Ishikawa (cell line): ENCODE results near the gene LCNL1.

Source experiments
- CEBPB ChIP-seq: IDR thresholded peaks from 2 replicates; pipeline ENCODE4 v1.6.1; 2012
- CREB1 ChIP-seq: IDR thresholded peaks from 2 replicates; pipeline ENCODE4 v1.6.1; 2012; ENCODE audit warnings: low read depth
- EGR1 ChIP-seq: IDR thresholded peaks from 2 replicates; pipeline ENCODE4 v1.6.1; 2012
- EP300 ChIP-seq: IDR thresholded peaks from 2 replicates; pipeline ENCODE4 v1.6.1; 2012; ENCODE audit warnings: borderline replicate concordance
- FOXM1 ChIP-seq: IDR thresholded peaks from 2 replicates; pipeline ENCODE4 v1.6.1; 2012; ENCODE audit warnings: low read depth, borderline replicate concordance
- NFIC ChIP-seq: IDR thresholded peaks from 2 replicates; pipeline ENCODE4 v1.6.1; 2012
- RAD21 ChIP-seq: IDR thresholded peaks from 2 replicates; pipeline ENCODE4 v1.6.1; 2012; ENCODE audit warnings: low read depth
- TAF1 ChIP-seq: IDR thresholded peaks from 2 replicates; pipeline ENCODE4 v1.6.1; 2012; ENCODE audit warnings: low read depth, mild to moderate bottlenecking
- TCF12 ChIP-seq: IDR thresholded peaks from 2 replicates; pipeline ENCODE4 v1.6.1; 2012; ENCODE audit warnings: low read depth
- TEAD4 ChIP-seq: IDR thresholded peaks from 2 replicates; pipeline ENCODE4 v1.6.1; 2012
- YY1 ChIP-seq: IDR thresholded peaks from 2 replicates; pipeline ENCODE4 v1.6.1; 2012; ENCODE audit warnings: low read depth
- TF ChIP-seq, protein P1 (sequence below): IDR thresholded peaks from 2 replicates; pipeline ENCODE4 v1.6.1; 2012; ENCODE audit warnings: low read depth, mild to moderate bottlenecking
- TF ChIP-seq, protein P2 (sequence below): IDR thresholded peaks from 2 replicates; pipeline ENCODE4 v1.6.1; 2012

DNA sequence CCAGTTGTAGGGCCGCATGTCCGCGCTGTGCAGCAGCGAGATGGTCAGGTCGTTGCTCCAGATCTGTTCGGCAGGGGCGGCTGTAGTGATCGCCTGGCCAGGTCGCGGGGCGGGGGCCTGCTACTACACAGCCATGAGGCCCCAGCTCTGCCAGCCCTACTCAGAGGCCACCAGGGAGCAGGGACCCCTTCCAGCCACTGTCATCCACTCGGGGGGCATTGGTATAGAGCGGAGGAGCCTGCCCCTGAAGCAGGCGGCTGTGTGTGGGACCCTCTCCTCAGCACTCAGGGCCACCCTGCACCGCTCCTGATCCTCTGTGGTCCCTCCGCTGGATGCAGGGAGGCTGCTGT, 39.9 kb upstream of the LCNL1 start:
- no peak for TF ChIP-seq RAD21
- no peak for TF ChIP-seq NFIC
- TF ChIP-seq CREB1: no peak
- no peak for TF ChIP-seq TAF1
- TF ChIP-seq, protein P1, sequence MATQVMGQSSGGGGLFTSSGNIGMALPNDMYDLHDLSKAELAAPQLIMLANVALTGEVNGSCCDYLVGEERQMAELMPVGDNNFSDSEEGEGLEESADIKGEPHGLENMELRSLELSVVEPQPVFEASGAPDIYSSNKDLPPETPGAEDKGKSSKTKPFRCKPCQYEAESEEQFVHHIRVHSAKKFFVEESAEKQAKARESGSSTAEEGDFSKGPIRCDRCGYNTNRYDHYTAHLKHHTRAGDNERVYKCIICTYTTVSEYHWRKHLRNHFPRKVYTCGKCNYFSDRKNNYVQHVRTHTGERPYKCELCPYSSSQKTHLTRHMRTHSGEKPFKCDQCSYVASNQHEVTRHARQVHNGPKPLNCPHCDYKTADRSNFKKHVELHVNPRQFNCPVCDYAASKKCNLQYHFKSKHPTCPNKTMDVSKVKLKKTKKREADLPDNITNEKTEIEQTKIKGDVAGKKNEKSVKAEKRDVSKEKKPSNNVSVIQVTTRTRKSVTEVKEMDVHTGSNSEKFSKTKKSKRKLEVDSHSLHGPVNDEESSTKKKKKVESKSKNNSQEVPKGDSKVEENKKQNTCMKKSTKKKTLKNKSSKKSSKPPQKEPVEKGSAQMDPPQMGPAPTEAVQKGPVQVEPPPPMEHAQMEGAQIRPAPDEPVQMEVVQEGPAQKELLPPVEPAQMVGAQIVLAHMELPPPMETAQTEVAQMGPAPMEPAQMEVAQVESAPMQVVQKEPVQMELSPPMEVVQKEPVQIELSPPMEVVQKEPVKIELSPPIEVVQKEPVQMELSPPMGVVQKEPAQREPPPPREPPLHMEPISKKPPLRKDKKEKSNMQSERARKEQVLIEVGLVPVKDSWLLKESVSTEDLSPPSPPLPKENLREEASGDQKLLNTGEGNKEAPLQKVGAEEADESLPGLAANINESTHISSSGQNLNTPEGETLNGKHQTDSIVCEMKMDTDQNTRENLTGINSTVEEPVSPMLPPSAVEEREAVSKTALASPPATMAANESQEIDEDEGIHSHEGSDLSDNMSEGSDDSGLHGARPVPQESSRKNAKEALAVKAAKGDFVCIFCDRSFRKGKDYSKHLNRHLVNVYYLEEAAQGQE: no peak
- no peak for TF ChIP-seq EP300
- no peak for TF ChIP-seq EGR1
- TF ChIP-seq FOXM1: no peak
- TF ChIP-seq TEAD4: no peak
- TF ChIP-seq, protein P2, sequence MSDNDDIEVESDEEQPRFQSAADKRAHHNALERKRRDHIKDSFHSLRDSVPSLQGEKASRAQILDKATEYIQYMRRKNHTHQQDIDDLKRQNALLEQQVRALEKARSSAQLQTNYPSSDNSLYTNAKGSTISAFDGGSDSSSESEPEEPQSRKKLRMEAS: no peak
- no peak for TF ChIP-seq CEBPB
- no peak for TF ChIP-seq TCF12
- no peak for TF ChIP-seq YY1
